Neural progenitor cell (in vitro differentiated cells): Measurements from ENCODE around the gene CEP68.

Source experiments
- CTCF ChIP-seq: fragments of 200-600 bp; sonication (generic); IDR thresholded peaks from 2 replicates; pipeline ENCODE4 v1.5.1; 2017; ENCODE audit warnings: antibody characterized with exemption, mild to moderate bottlenecking
- EZH2 ChIP-seq: fragments of 200-600 bp; sonication (generic); IDR thresholded peaks from 2 replicates; pipeline ENCODE4 v1.6.1; 2017; ENCODE audit warnings: antibody characterized with exemption, mild to moderate bottlenecking, moderate library complexity
- EZH2phosphoT487 ChIP-seq: fragments of 200-600 bp; sonication (generic); IDR thresholded peaks from 2 replicates; pipeline ENCODE4 v1.6.1; 2017; ENCODE audit warnings: antibody characterized with exemption

- TF ChIP-seq CTCF (peak; percentile 52), EZH2phosphoT487 (no peak), EZH2 (no peak)
These were observed 73.8 kb downstream of the CEP68 start, which contains the start of gene RAB1A for GRCh38 chr2:65129826-65130663.
